HG02973 (cell line): ENCODE results near the gene VWA8.
"Not testable (repeated sequence)": the region's sequence is repeated elsewhere in the genome, so short reads cannot be mapped to it uniquely, and the experiment has no call there.

Experiments used
- ATAC-seq: cut with Tn5 transposase; IDR thresholded peaks from one replicate; pipeline ENCODE4 v1.9.1; 2021; ENCODE audit warnings: moderate library complexity; ENCODE audit not compliant: unreplicated experiment

VWA8 gene

GRCh38 chr13:41542281-41542680, 418.6 kb downstream of the VWA8 start:
- ATAC-seq, result no peak

DNA sequence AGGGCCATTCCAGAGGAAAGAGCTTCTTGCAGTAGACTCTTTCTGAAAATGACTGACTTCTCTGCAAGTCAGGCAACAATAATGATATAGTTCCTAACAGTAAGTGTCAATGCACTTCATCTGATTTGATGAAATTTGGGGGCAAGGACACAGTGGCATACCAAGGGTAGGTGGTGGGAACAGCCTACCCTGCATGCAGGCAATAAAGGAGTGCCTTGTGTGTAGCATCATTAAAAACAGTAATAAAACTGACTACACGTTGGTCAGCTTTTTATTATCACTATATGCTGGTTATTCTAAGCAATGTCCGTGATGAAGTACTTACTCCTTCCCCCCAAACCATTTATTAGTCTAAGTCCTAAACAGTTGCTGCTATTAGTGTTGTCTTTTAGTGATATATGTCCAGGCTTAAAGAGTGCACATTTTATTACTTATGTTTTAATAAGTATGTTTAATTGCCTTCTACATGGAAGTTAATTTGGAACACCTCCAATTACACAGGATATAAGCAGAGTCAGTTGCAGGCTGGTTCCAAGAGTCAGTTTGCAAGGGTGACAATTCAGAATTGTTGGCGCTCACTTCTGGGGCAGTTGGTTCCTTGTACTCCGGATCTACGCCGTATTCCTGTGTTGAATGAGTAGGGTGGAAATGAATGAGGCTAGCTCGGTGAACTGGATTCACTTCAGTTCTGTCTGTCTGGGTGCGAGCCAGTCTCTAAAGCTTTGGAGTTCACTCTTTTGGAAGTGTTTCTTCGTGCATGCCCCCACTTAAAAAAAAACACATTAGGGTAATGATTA, 419.6 kb downstream of the VWA8 start:
- ATAC-seq, result no peak

GRCh38 chr13:41540240-41540639, 420.7 kb downstream of the VWA8 start:
- ATAC-seq, result not testable (repeated sequence)

- ATAC-seq, result no peak
Observed at GRCh38 chr13:41533266-41534052, 427.4 kb downstream of the VWA8 start.

DNA sequence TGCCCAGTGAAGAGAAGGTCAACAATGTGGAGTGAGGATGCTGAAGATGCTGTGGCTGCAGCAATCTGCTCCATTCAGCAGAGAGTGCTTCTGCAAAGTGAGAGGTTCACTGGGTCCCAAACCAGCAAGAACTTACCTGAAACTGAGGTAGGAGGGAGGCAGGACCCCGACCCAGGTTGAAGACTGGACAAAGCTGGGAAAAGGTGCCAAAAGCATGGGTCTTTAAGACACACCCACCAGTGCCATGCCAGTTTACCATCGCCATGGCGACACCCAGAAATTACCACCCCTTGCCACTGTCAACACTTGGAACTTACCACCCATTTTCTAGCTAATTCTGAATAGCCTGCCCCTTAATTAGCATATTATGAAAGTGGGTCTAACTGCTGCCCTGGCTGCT, 432.9 kb downstream of the VWA8 start:
- ATAC-seq, result no peak

- ATAC-seq, result no peak
Observed at GRCh38 chr13:41520660-41521630, 440.0 kb downstream of the VWA8 start.

GRCh38 chr13:41520016-41520659, 440.8 kb downstream of the VWA8 start:
- no peak for ATAC-seq
